ENCODE measurements around the gene MBOAT2. TPM values are rescaled to one million over a fixed set of nuclear protein-coding genes. Genes with fewer than 3 reads are reported as not detected.

MBOAT2 gene
- total and polyA plus RNA-seq, 5 experiments from 2014 or later = 0.82 to 1.8 (median 1.1) TPM; not detected in 1

- Mint-ChIP-seq H3K27ac (no peak overlapping the region), H3K36me3 (no peaks in the 10 kb centered on the region), H3K4me1 (peaks cover 5 to 14% (median 12%) of the 10 kb centered on the region in 4 donors), H3K4me3 (no peak overlapping the region), H3K27me3 (peaks cover 0 to 16% (median 5%) of the 10 kb centered on the region in 5 donors), H3K9me3 (no peaks in the 10 kb centered on the region)
- DNase-seq = no peak
- POLR2A ChIA-PET = no interaction called here
- ATAC-seq = no peak
These were observed 4.9 kb downstream of the MBOAT2 start for GRCh38 chr2:8998418-8999101.

GRCh38 chr2:8997631-8998030 lies 5.9 kb downstream of the MBOAT2 start:
- no peaks in the 10 kb centered on the region for H3K9me3 Mint-ChIP-seq
- H3K4me1 Mint-ChIP-seq = peaks cover 2 to 10% (median 9%) of the 10 kb centered on the region in 4 donors
- peaks cover 0 to 16% (median 5%) of the 10 kb centered on the region in 5 donors for H3K27me3 Mint-ChIP-seq
- no peak for ATAC-seq
- H3K4me3 Mint-ChIP-seq = no peak overlapping the region
- no peaks in the 10 kb centered on the region for H3K36me3 Mint-ChIP-seq
- DNase-seq = no peak
- POLR2A ChIA-PET = no interaction called here
- H3K27ac Mint-ChIP-seq = no peak overlapping the region

GRCh38 chr2:8997108-8997507 lies 6.4 kb downstream of the MBOAT2 start:
- H3K9me3 Mint-ChIP-seq = no peaks in the 10 kb centered on the region
- no peaks in the 10 kb centered on the region for H3K36me3 Mint-ChIP-seq
- POLR2A ChIA-PET = no interaction called here
- no peak overlapping the region for H3K4me3 Mint-ChIP-seq
- ATAC-seq (no peak), DNase-seq (no peak)
- H3K27me3 Mint-ChIP-seq = peaks cover 0 to 11% (median 5%) of the 10 kb centered on the region in 5 donors
- H3K4me1 Mint-ChIP-seq = peaks cover 0 to 5% (median 5%) of the 10 kb centered on the region in 4 donors
- no peak overlapping the region for H3K27ac Mint-ChIP-seq

- peaks cover 0 to 11% (median 5%) of the 10 kb centered on the region in 5 donors for H3K27me3 Mint-ChIP-seq
- DNase-seq (no peak), ATAC-seq (no peak)
- no peak overlapping the region for H3K4me3 Mint-ChIP-seq
- H3K4me1 Mint-ChIP-seq = peaks cover 0 to 5% (median 4%) of the 10 kb centered on the region in 4 donors
- no peaks in the 10 kb centered on the region for H3K36me3 Mint-ChIP-seq
- H3K27ac Mint-ChIP-seq = no peak overlapping the region
- POLR2A ChIA-PET = interaction anchor here (0.7 kb wide), 1 partner anchor 8 kb away, joined by 4 read pairs; no protein-coding TSS in a partner anchor
- no peaks in the 10 kb centered on the region for H3K9me3 Mint-ChIP-seq
These were observed 7.5 kb downstream of the MBOAT2 start for GRCh38 chr2:8996006-8996405.

GRCh38 chr2:8994386-8994785 lies 9.1 kb downstream of the MBOAT2 start:
- H3K4me3 Mint-ChIP-seq = no peak overlapping the region
- DNase-seq (no peak), ATAC-seq (no peak)
- H3K27me3 Mint-ChIP-seq = peaks cover 0 to 11% (median 5%) of the 10 kb centered on the region in 5 donors
- H3K36me3 Mint-ChIP-seq = no peaks in the 10 kb centered on the region
- POLR2A ChIA-PET = no interaction called here
- no peaks in the 10 kb centered on the region for H3K9me3 Mint-ChIP-seq
- no peaks in the 10 kb centered on the region for H3K4me1 Mint-ChIP-seq
- no peak overlapping the region for H3K27ac Mint-ChIP-seq

GRCh38 chr2:8993902-8994278 lies 9.6 kb downstream of the MBOAT2 start:
- ATAC-seq (no peak), DNase-seq (no peak)
- no peak overlapping the region for H3K4me3 Mint-ChIP-seq
- no peak overlapping the region for H3K27ac Mint-ChIP-seq
- H3K27me3 Mint-ChIP-seq = peaks cover 0 to 11% (median 5%) of the 10 kb centered on the region in 5 donors
- H3K4me1 Mint-ChIP-seq = no peaks in the 10 kb centered on the region
- H3K36me3 Mint-ChIP-seq = no peaks in the 10 kb centered on the region
- POLR2A ChIA-PET = no interaction called here
- no peaks in the 10 kb centered on the region for H3K9me3 Mint-ChIP-seq

- POLR2A ChIA-PET = no interaction called here
- Mint-ChIP-seq H3K4me3 (no peak overlapping the region), H3K9me3 (no peaks in the 10 kb centered on the region), H3K36me3 (no peaks in the 10 kb centered on the region), H3K4me1 (no peaks in the 10 kb centered on the region), H3K27ac (peak overlapping the region in 1 of 10 donors; percentile 9), H3K27me3 (peaks cover 0 to 11% (median 5%) of the 10 kb centered on the region in 5 donors)
- ATAC-seq (no peak), DNase-seq (no peak)
These were observed 10.1 kb downstream of the MBOAT2 start for GRCh38 chr2:8993196-8993901.

- H3K27me3 Mint-ChIP-seq = peaks cover 0 to 11% (median 5%) of the 10 kb centered on the region in 5 donors
- ATAC-seq = no peak
- no peak overlapping the region for H3K27ac Mint-ChIP-seq
- no peaks in the 10 kb centered on the region for H3K9me3 Mint-ChIP-seq
- no peaks in the 10 kb centered on the region for H3K36me3 Mint-ChIP-seq
- H3K4me1 Mint-ChIP-seq = no peaks in the 10 kb centered on the region
- POLR2A ChIA-PET = no interaction called here
- H3K4me3 Mint-ChIP-seq = no peak overlapping the region
- DNase-seq = no peak
These were observed 10.8 kb downstream of the MBOAT2 start for GRCh38 chr2:8992643-8993042.

- no peak overlapping the region for H3K27ac Mint-ChIP-seq
- POLR2A ChIA-PET = no interaction called here
These were observed 13.9 kb downstream of the MBOAT2 start for GRCh38 chr2:8989536-8990079.

GRCh38 chr2:8987410-8987809 lies 16.1 kb downstream of the MBOAT2 start:
- Mint-ChIP-seq H3K27me3 (no peaks in the 10 kb centered on the region), H3K4me1 (peaks cover 0 to 18% (median 0%) of the 10 kb centered on the region in 4 donors), H3K4me3 (no peak overlapping the region), H3K27ac (no peak overlapping the region), H3K36me3 (no peaks in the 10 kb centered on the region), H3K9me3 (no peaks in the 10 kb centered on the region)
- POLR2A ChIA-PET = no interaction called here
- ATAC-seq = no peak
- DNase-seq = no peak

More at GRCh38 chr2:8989536-8990079, 13.9 kb downstream of the MBOAT2 start:
- Mint-ChIP-seq H3K4me3 (no peak overlapping the region), H3K4me1 (peaks cover 0 to 7% (median 0%) of the 10 kb centered on the region in 4 donors), H3K36me3 (no peaks in the 10 kb centered on the region), H3K27me3 (peaks cover 0 to 11% (median under 1%) of the 10 kb centered on the region in 5 donors), H3K9me3 (no peaks in the 10 kb centered on the region)
- ATAC-seq (no peak), DNase-seq (no peak)

GRCh38 chr2:8986327-8986976 lies 17.0 kb downstream of the MBOAT2 start:
- DNase-seq (no peak), ATAC-seq (no peak)
- Mint-ChIP-seq H3K4me1 (peaks cover 0 to 19% (median 0%) of the 10 kb centered on the region in 4 donors), H3K9me3 (no peaks in the 10 kb centered on the region), H3K4me3 (no peak overlapping the region), H3K27ac (no peak overlapping the region), H3K27me3 (no peaks in the 10 kb centered on the region), H3K36me3 (no peaks in the 10 kb centered on the region)
- POLR2A ChIA-PET = no interaction called here

- no peak overlapping the region for H3K4me3 Mint-ChIP-seq
- DNase-seq = no peak
- peaks cover 0 to 1% (median 0%) of the 10 kb centered on the region in 5 donors for H3K27me3 Mint-ChIP-seq
- no peaks in the 10 kb centered on the region for H3K9me3 Mint-ChIP-seq
- POLR2A ChIA-PET = no interaction called here
- H3K27ac Mint-ChIP-seq = no peak overlapping the region
- ATAC-seq = no peak
- H3K4me1 Mint-ChIP-seq = peaks cover 0 to 19% (median 0%) of the 10 kb centered on the region in 4 donors
- no peaks in the 10 kb centered on the region for H3K36me3 Mint-ChIP-seq
These were observed 17.7 kb downstream of the MBOAT2 start for GRCh38 chr2:8985561-8986326.

Measured in naive thymus-derived CD8-positive, alpha-beta T cell (primary cell).